Measurements from ENCODE around the gene SMNDC1.

- no peak for TF ChIP-seq CTCF (IDR thresholded peaks at IDR 0.05; ENCODE audit: low read depth, low read length, poor library complexity, severe bottlenecking)
- TF ChIP-seq EZH2phosphoT487 (IDR thresholded peaks at IDR 0.05; ENCODE audit: borderline replicate concordance, low read length) = no peak
These were observed 26.0 kb upstream of the SMNDC1 start for GRCh38 chr10:110330675-110331074.
